Endothelial cell of umbilical vein (primary cell): ENCODE measurements around the gene KCNQ5. TPM values are rescaled to one million over a fixed set of nuclear protein-coding genes. Genes with fewer than 3 reads are reported as not detected.

Source experiments
- BruUV-seq: library from RNA; stranded (reverse); fragments of 400-500 nt; replicated peaks from 2 replicates; lab custom pipeline; 2021; lab: Mats Ljungman, UMichigan
- CTCF ChIA-PET: fragments of 300-600, 350-600 bp; sonication (Branson Sonifier 250); formaldehyde crosslinking; loops from one replicate; lab custom pipeline; 2021; ENCODE audit warnings: antibody characterized with exemption, inconsistent platforms; lab: Charles Lee
- POLR2A ChIA-PET: fragments of 300-600, 350-600 bp; sonication (Branson Sonifier 250); formaldehyde crosslinking; loops from one replicate; lab custom pipeline; 2021; ENCODE audit warnings: antibody characterized with exemption, inconsistent platforms; lab: Charles Lee
- DNase-seq: peaks from one replicate; pipeline ENCODE4 v3.0.0-alpha.2; 2011; ENCODE audit warnings: low read depth, low spot score
- FAIRE-seq: peaks from 2 replicates; lab custom pipeline; 2011; peaks lifted over from hg19 to GRCh38; lab: Jason Lieb, UNC
- H2AFZ ChIP-seq: 2 replicates; pipeline ENCODE4 v1.6.0; 2012; ENCODE audit warnings: low read depth, low read length, control low read depth, inconsistent platforms
- H3K27ac ChIP-seq: 2 replicates; pipeline ENCODE4 v1.5.1; 2011; ENCODE audit warnings: low read depth, mild to moderate bottlenecking, control low read depth, low read length, moderate library complexity; ENCODE audit not compliant: insufficient read depth
- H3K27me3 ChIP-seq, 2 experiments: 2 replicates each; pipeline versions ENCODE4 v1.6.0 to v1.6.1; 2011; ENCODE audit warnings: low read length in 2 of 2, mixed read lengths in 1 of 2; ENCODE audit not compliant: control insufficient read depth in 2 of 2, insufficient read depth in 2 of 2
- H3K36me3 ChIP-seq, 2 experiments: 2 replicates in 1 of 2; 3 replicates in 1 of 2; pipeline ENCODE4 v1.5.1; 2011; ENCODE audit warnings: low read length in 2 of 2, mild to moderate bottlenecking in 1 of 2, moderate library complexity in 1 of 2; ENCODE audit not compliant: control insufficient read depth in 2 of 2, insufficient read depth in 2 of 2; ENCODE audit errors: extremely low read depth in 1 of 2
- H3K4me1 ChIP-seq: 3 replicates; pipeline ENCODE4 v1.5.1; 2011; ENCODE audit warnings: mild to moderate bottlenecking, low read length; ENCODE audit not compliant: control insufficient read depth, insufficient read depth; ENCODE audit errors: extremely low read depth
- H3K4me2 ChIP-seq: 2 replicates; pipeline ENCODE4 v1.6.1; 2011; ENCODE audit warnings: low read length, control low read depth, mixed read lengths; ENCODE audit not compliant: insufficient read depth
- H3K4me3 ChIP-seq, 3 experiments: fragments of 200-600 bp in 1 of 3; sonication (generic), shearing (Covaris generic) in 1 of 3; replicated peaks in 1 of 3; 2 replicates each; pipeline ENCODE4 v1.5.1; 2011 to 2016; ENCODE audit warnings: control low read depth in 3 of 3, low read length in 3 of 3, mild to moderate bottlenecking in 2 of 3, inconsistent platforms in 1 of 3, low read depth in 1 of 3, moderate library complexity in 1 of 3; ENCODE audit not compliant: insufficient read depth in 1 of 3
- H3K79me2 ChIP-seq: 2 replicates; pipeline ENCODE4 v1.6.0; 2012; ENCODE audit warnings: low read length, inconsistent platforms; ENCODE audit not compliant: control insufficient read depth, insufficient read depth
- H3K9ac ChIP-seq: replicated peaks from 2 replicates; pipeline ENCODE3; 2011; ENCODE audit warnings: low read length, control low read depth; ENCODE audit not compliant: insufficient read depth; ENCODE audit errors: extremely low read depth
- H3K9me1 ChIP-seq: replicated peaks from 3 replicates; pipeline ENCODE4 v1.6.0; 2011; ENCODE audit warnings: mild to moderate bottlenecking, low read length; ENCODE audit not compliant: control insufficient read depth, insufficient read depth; ENCODE audit errors: extremely low read depth
- H3K9me3 ChIP-seq: replicated peaks from 2 replicates; pipeline ENCODE4 v1.5.1; 2012; ENCODE audit warnings: low read length, inconsistent platforms; ENCODE audit not compliant: control insufficient read depth, insufficient read depth
- H4K20me1 ChIP-seq: replicated peaks from 2 replicates; pipeline ENCODE3; 2011; ENCODE audit warnings: mild to moderate bottlenecking, low read length; ENCODE audit not compliant: control insufficient read depth, insufficient read depth; ENCODE audit errors: extremely low read depth
- EZH2 ChIP-seq: IDR thresholded peaks from 2 replicates; pipeline ENCODE4 v1.6.1; 2012; ENCODE audit warnings: borderline replicate concordance, low read depth, mild to moderate bottlenecking, moderate library complexity, low read length, inconsistent platforms; ENCODE audit not compliant: severe bottlenecking
- FOS ChIP-seq: IDR thresholded peaks from 2 replicates; pipeline ENCODE4 v1.6.1; 2011; ENCODE audit warnings: mild to moderate bottlenecking, low read length, moderate library complexity, borderline replicate concordance; ENCODE audit not compliant: insufficient read depth
- GATA2 ChIP-seq: IDR thresholded peaks from 2 replicates; pipeline ENCODE4 v1.7.0; 2011; ENCODE audit warnings: low read depth, mild to moderate bottlenecking, moderate library complexity, mixed read lengths, low read length; ENCODE audit not compliant: insufficient read length, insufficient read depth
- JUN ChIP-seq: IDR thresholded peaks from 2 replicates; pipeline ENCODE4 v1.6.1; 2011; ENCODE audit warnings: borderline replicate concordance, low read depth; ENCODE audit not compliant: insufficient read length, insufficient read depth
- MYC ChIP-seq: IDR thresholded peaks from one replicate; pipeline ENCODE4 v1.6.1; 2011; ENCODE audit warnings: mild to moderate bottlenecking, low read depth, low read length
- POLR2A ChIP-seq: IDR thresholded peaks from 2 replicates; pipeline ENCODE4 v1.6.1; 2012; ENCODE audit warnings: low read depth, mild to moderate bottlenecking, control low read depth, low read length
- POLR2AphosphoS5 ChIP-seq: IDR thresholded peaks from 2 replicates; pipeline ENCODE4 v1.6.1; 2012; ENCODE audit warnings: low read depth, mild to moderate bottlenecking, control low read depth, low read length, moderate library complexity; ENCODE audit not compliant: insufficient read depth
- dilution Hi-C: fragments of 300-500 bp; cut with MboI; formaldehyde crosslinking; loops from one replicate; pipeline ENCODE4 v1.15.0; 2019; ENCODE audit warnings: low sequenced_read_pairs; ENCODE audit not compliant: extremely low pct_ligation_motif_present
- intact Hi-C: fragments of 100-400 bp; cut with micrococcal nuclease; formaldehyde crosslinking; loops from one replicate; pipeline ENCODE4 v1.10.0; 2022
- polyA plus RNA-seq, 4 experiments: library from polyadenylated mRNA; depleted of rRNA in 3 of 4; stranded (reverse) in 3 of 4; unstranded in 1 of 4; fragments of >200 nt; gene quantifications; 2 replicates each; pipeline versions ENCODE4 v1.2.1 to v1.2.3, GENCODE V29; 2011 to 2012; ENCODE audit warnings: missing spikeins in 1 of 4
- total RNA-seq: library from RNA; stranded (reverse); gene quantifications from 2 replicates; pipeline ENCODE4 v1.2.3, GENCODE V29; 2021
- TF ChIP-seq, protein P1 (sequence below), 2 donors: IDR thresholded peaks; 1 replicate in 1 of 2; 2 replicates in 1 of 2; pipeline ENCODE4 v1.5.1; 2011; ENCODE audit warnings: low read length in 2 of 2, mild to moderate bottlenecking in 2 of 2, moderate library complexity in 2 of 2, control low read depth in 1 of 2, inconsistent platforms in 1 of 2, low read depth in 1 of 2; ENCODE audit not compliant: insufficient read depth in 1 of 2; ENCODE audit errors: extremely low read depth in 1 of 2
- TF ChIP-seq, protein P2 (sequence below): IDR thresholded peaks from 2 replicates; pipeline ENCODE4 v1.6.1; 2011; ENCODE audit not compliant: insufficient read depth, insufficient read length

KCNQ5 gene
- total and polyA plus RNA-seq, 2 donors (not counting 3 experiments of a cell fraction or from before 2014, with no cell fraction given): 0.22 TPM; not detected in 1

DNA sequence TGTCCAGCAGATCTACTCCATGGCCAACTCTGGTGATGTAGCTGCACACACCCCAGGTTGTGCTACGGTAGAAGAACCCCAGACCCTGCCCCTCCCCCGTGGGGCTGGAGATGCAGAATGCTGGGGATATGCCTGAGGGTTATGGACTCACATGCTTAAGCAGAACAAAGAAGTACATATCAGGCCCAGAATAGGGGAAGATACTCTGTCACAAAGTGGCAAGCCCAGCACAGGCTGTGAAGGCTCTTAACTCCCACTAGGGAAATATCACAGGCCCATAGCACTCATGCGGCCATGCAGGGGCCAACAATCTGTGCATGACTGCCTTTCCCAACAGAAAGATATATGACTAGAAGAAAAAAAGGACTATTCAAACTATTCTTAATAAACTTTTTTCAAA lies 234.9 kb downstream of the KCNQ5 start:
- no peaks in the 10 kb centered on the region for H4K20me1 ChIP-seq
- H2AFZ ChIP-seq: no peak overlapping the region
- no TSS peak for BruUV-seq
- dilution Hi-C loops (no loop called here), intact Hi-C loops (no loop called here)
- H3K36me3 ChIP-seq: no peaks in the 10 kb centered on the region
- no peaks in the 10 kb centered on the region for H3K9me3 ChIP-seq
- POLR2A ChIA-PET: no interaction called here
- FAIRE-seq (no peak), DNase-seq (no peak)
- H3K4me2 ChIP-seq: no peak overlapping the region
- no peaks in the 10 kb centered on the region for H3K79me2 ChIP-seq
- CTCF ChIA-PET: no interaction called here
- H3K4me1 ChIP-seq: peaks cover 19% of the 10 kb centered on the region
- H3K27ac ChIP-seq: no peak overlapping the region
- TF ChIP-seq MYC: no peak
- TF ChIP-seq, protein P1, sequence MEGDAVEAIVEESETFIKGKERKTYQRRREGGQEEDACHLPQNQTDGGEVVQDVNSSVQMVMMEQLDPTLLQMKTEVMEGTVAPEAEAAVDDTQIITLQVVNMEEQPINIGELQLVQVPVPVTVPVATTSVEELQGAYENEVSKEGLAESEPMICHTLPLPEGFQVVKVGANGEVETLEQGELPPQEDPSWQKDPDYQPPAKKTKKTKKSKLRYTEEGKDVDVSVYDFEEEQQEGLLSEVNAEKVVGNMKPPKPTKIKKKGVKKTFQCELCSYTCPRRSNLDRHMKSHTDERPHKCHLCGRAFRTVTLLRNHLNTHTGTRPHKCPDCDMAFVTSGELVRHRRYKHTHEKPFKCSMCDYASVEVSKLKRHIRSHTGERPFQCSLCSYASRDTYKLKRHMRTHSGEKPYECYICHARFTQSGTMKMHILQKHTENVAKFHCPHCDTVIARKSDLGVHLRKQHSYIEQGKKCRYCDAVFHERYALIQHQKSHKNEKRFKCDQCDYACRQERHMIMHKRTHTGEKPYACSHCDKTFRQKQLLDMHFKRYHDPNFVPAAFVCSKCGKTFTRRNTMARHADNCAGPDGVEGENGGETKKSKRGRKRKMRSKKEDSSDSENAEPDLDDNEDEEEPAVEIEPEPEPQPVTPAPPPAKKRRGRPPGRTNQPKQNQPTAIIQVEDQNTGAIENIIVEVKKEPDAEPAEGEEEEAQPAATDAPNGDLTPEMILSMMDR (IDR thresholded peaks at IDR 0.05; ENCODE audit: extremely low read depth in 1 of 2, insufficient read depth in 1 of 2, low read depth in 1 of 2, low read length in 2 of 2): no peak
- TF ChIP-seq POLR2AphosphoS5: no peak
- TF ChIP-seq, protein P2, sequence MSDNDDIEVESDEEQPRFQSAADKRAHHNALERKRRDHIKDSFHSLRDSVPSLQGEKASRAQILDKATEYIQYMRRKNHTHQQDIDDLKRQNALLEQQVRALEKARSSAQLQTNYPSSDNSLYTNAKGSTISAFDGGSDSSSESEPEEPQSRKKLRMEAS: no peak
- TF ChIP-seq GATA2: no peak
- no peak for TF ChIP-seq POLR2A
- no peak for TF ChIP-seq FOS
- TF ChIP-seq JUN: no peak
- TF ChIP-seq EZH2: no peak
- no peak overlapping the region for H3K4me3 ChIP-seq
- H3K27me3 ChIP-seq: no peaks in the 10 kb centered on the region
- no peak overlapping the region for H3K9ac ChIP-seq
- H3K9me1 ChIP-seq: no peaks in the 10 kb centered on the region
